Rectal smooth muscle tissue (tissue), 1 donor: ENCODE results near the gene MAEA.
"Not testable (repeated sequence)": the region's sequence is repeated elsewhere in the genome, so short reads cannot be mapped to it uniquely, and the experiment has no call there.

Experiments used
- H3K27ac ChIP-seq: one replicate; pipeline ENCODE4 v1.7.0; 2013; ENCODE audit warnings: low read depth, low read length, inconsistent platforms
- H3K27me3 ChIP-seq: one replicate; pipeline ENCODE4 v1.7.0; 2013; ENCODE audit warnings: low read length; ENCODE audit not compliant: control insufficient read depth, insufficient read depth
- H3K36me3 ChIP-seq: one replicate; pipeline ENCODE4 v1.7.0; 2013; ENCODE audit warnings: low read length; ENCODE audit not compliant: control insufficient read depth, insufficient read depth
- H3K4me1 ChIP-seq: one replicate; pipeline ENCODE4 v1.7.0; 2013; ENCODE audit warnings: low read length; ENCODE audit not compliant: control insufficient read depth, insufficient read depth
- H3K4me3 ChIP-seq: one replicate; pipeline ENCODE4 v1.7.0; 2013; ENCODE audit warnings: low read length
- H3K9ac ChIP-seq: one replicate; pipeline ENCODE4 v1.7.0; 2013; ENCODE audit warnings: low read length

Gene MAEA

GRCh38 chr4:1315836-1316536, 26.3 kb downstream of the MAEA start:
- H3K4me3 ChIP-seq, result no peak overlapping the region
- no peaks in the 10 kb centered on the region for H3K27me3 ChIP-seq
- no peaks in the 10 kb centered on the region for H3K4me1 ChIP-seq
- no peak overlapping the region for H3K27ac ChIP-seq
- peaks cover 42% of the 10 kb centered on the region for H3K36me3 ChIP-seq
- no peak overlapping the region for H3K9ac ChIP-seq

DNA sequence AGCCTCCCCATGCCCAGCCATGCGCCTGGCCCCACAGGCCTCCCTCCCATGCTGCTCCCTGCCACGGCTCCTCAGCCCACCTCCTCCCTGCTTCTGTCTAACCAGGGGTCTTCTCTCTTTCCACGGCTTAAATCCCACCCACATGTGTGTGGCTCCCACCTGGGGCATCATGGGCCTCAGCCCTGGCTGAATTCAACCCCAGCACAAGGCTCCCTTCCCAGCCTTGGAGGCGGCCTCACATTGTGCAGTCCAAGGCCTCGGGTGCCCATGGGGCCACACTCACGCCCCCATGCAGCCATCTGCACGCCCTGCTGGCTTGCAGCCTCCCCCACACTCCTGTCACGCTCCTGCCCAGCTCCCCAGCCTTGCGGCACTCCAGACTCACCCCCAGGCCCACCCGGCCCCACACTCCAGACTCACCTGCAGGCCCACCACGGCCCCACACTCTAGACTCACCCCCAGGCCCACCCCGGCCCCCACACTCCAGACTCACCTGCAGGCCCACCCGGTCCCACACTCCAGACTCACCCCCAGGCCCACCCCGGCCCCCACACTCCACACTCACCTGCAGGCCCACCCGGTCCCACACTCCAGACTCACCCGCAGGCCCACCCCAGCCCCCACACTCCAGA, 27.0 kb downstream of the MAEA start:
- H3K27ac ChIP-seq, result no peak overlapping the region
- H3K4me3 ChIP-seq, result no peak overlapping the region

GRCh38 chr4:1317177-1318045, 27.7 kb downstream of the MAEA start:
- H3K4me3 ChIP-seq, result no peak overlapping the region
- H3K27ac ChIP-seq, result no peak overlapping the region
- H3K36me3 ChIP-seq, result peaks cover 42% of the 10 kb centered on the region
- H3K4me1 ChIP-seq, result no peaks in the 10 kb centered on the region
- no peaks in the 10 kb centered on the region for H3K27me3 ChIP-seq
- H3K9ac ChIP-seq, result no peak overlapping the region

More for the DNA sequence above, 27.0 kb downstream of the MAEA start:
- H3K27me3 ChIP-seq, result no peaks in the 10 kb centered on the region
- H3K4me1 ChIP-seq, result no peaks in the 10 kb centered on the region
- H3K36me3 ChIP-seq, result peaks cover 42% of the 10 kb centered on the region
- H3K9ac ChIP-seq, result no peak overlapping the region

DNA sequence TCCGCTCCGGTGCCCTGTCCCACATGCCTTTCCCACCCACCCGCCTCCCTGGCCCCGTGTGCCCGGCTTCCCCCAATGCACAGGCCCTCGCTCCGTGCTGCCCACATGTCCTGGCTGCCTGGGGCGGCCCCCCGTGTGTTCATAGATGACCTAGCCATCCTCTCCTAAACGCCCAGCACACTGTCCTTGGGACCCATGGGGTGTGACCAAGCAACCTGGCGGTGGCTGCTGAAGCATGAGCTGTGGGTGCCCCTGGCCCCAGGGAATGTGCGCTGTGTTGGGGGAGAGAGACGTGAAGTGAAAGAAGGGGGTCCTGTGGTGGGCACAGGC, 28.3 kb downstream of the MAEA start:
- H3K27me3 ChIP-seq, result no peaks in the 10 kb centered on the region
- H3K27ac ChIP-seq, result no peak overlapping the region
- no peak overlapping the region for H3K9ac ChIP-seq
- peaks cover 37% of the 10 kb centered on the region for H3K36me3 ChIP-seq
- H3K4me1 ChIP-seq, result no peaks in the 10 kb centered on the region
- no peak overlapping the region for H3K4me3 ChIP-seq

- Histone ChIP-seq H3K4me3 (no peak overlapping the region), H3K9ac (no peak overlapping the region), H3K27me3 (no peaks in the 10 kb centered on the region), H3K36me3 (peaks cover 36% of the 10 kb centered on the region), H3K27ac (no peak overlapping the region), H3K4me1 (no peaks in the 10 kb centered on the region)
Observed at GRCh38 chr4:1318488-1319213, 29.0 kb downstream of the MAEA start.

GRCh38 chr4:1321486-1321885, 31.8 kb downstream of the MAEA start:
- Histone ChIP-seq H3K27me3 (no peaks in the 10 kb centered on the region), H3K4me1 (no peaks in the 10 kb centered on the region), H3K27ac (no peak overlapping the region), H3K36me3 (peaks cover 30% of the 10 kb centered on the region), H3K4me3 (no peak overlapping the region), H3K9ac (no peak overlapping the region)

DNA sequence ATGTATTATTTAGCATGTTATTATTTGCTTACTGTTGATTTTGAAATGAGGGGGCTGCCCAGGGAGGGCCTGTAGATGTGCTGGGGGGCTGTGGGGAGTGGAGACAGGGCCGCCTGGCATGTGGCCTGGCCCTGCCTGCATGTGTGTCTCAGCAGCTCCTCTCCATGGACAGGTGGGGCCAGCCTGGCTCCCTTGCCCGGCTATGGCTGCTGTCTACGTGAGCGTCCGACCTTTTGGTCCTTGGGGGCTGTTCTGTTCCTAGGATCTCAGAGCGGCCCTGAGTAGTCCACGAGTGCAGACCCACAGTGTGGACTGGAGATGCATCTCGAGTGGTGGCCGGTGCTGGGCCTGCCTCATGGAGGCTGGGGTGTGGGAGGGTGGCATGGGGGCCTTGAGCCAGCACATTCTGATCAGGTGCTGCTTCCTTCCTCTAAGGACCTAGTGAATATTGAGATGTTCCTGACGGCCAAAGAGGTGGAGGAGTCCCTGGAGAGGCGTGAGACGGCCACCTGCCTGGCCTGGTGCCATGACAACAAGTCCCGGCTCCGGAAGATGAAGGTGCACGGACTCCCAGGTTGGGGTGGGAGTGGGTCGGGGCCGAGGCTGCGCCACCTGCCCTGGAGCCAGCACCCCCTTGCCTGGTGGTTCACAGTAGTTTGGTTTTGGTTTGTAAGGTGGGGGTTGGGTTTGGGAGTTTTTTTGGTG, 32.4 kb downstream of the MAEA start:
- Histone ChIP-seq H3K36me3 (peaks cover 28% of the 10 kb centered on the region), H3K27me3 (no peaks in the 10 kb centered on the region), H3K4me3 (no peak overlapping the region), H3K4me1 (no peaks in the 10 kb centered on the region), H3K9ac (no peak overlapping the region), H3K27ac (no peak overlapping the region)

GRCh38 chr4:1323280-1323634, 33.6 kb downstream of the MAEA start:
- H3K27ac ChIP-seq, result no peak overlapping the region
- H3K4me3 ChIP-seq, result no peak overlapping the region
- H3K36me3 ChIP-seq, result peaks cover 22% of the 10 kb centered on the region
- H3K27me3 ChIP-seq, result no peaks in the 10 kb centered on the region
- H3K4me1 ChIP-seq, result no peaks in the 10 kb centered on the region
- no peak overlapping the region for H3K9ac ChIP-seq

GRCh38 chr4:1323635-1324442, 34.1 kb downstream of the MAEA start:
- H3K4me1 ChIP-seq, result no peaks in the 10 kb centered on the region
- H3K27ac ChIP-seq, result no peak overlapping the region
- H3K36me3 ChIP-seq, result peaks cover 18% of the 10 kb centered on the region
- no peak overlapping the region for H3K9ac ChIP-seq
- H3K4me3 ChIP-seq, result no peak overlapping the region
- no peaks in the 10 kb centered on the region for H3K27me3 ChIP-seq

DNA sequence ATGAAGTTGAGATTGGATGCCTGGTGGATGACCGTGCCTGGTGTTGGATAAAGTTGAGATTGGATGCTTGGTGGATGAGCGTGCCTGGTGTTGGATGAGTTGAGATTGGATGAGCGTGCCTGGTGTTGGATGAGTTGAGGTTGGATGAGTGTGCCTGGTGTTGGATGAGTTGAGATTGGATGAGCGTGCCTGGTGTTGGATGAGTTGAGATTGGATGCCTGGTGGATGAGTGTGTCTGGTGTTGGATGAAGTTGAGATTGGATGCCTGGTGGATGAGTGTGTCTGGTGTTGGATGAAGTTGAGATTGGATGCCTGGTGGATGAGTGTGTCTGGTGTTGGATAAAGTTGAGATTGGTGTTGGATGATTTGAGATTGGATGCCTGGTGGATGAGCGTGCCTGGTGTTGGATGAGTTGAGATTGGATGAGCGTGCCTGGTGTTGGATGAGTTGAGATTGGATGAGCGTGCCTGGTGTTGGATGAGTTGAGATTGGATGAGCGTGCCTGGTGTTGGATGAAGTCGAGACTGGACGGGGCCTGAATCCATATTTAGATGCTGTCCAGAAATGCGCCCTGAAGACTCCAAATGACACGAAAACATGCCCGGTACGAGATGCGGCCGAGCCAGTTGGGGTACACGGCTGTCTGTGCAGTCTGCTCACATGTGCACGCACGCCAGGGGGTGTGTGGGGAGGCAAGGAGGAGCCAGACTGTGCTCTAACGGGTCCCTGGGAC, 34.9 kb downstream of the MAEA start:
- not testable (repeated sequence) for H3K4me3 ChIP-seq, H3K27ac ChIP-seq, H3K9ac ChIP-seq, H3K4me1 ChIP-seq, H3K27me3 ChIP-seq
- peaks cover 20% of the 10 kb centered on the region for H3K36me3 ChIP-seq

DNA sequence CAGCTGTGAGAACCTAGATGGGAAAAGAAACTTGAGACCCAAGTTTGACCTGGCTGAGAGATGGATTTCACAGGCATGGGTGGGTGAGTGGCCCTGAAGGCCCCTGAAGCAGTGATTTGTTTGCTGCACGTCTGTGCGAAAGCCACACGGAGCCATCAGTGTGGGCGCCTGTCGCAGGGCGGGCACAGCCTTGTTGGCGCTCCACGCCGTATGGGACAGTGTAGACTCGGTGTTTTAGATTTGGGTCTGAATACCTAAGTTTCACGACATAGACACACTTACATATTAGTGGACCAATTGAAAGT, 35.4 kb downstream of the MAEA start:
- H3K9ac ChIP-seq, result no peak overlapping the region
- no peak overlapping the region for H3K4me3 ChIP-seq
- H3K4me1 ChIP-seq, result no peaks in the 10 kb centered on the region
- H3K36me3 ChIP-seq, result peaks cover 20% of the 10 kb centered on the region
- H3K27ac ChIP-seq, result no peak overlapping the region
- H3K27me3 ChIP-seq, result no peaks in the 10 kb centered on the region
